G401.6 (cell line): ENCODE results near the gene BATF2.
A peak's percentile ranks its signal among the peaks of the same experiment; 100 is the strongest.
"Not testable (repeated sequence)": the region's sequence is repeated elsewhere in the genome, so short reads cannot be mapped to it uniquely, and the experiment has no call there.

Experiments used
- FAIRE-seq: peaks from 2 replicates; lab custom pipeline; 2012; peaks lifted over from hg19 to GRCh38; lab: Jason Lieb, UNC

Gene BATF2

GRCh38 chr11:65013130-65013887, 16.5 kb upstream of the BATF2 start:
- peak; percentile 34 for FAIRE-seq

- no peak for FAIRE-seq
These were observed 12.1 kb upstream of the BATF2 start for GRCh38 chr11:65008873-65009272.

GRCh38 chr11:65008016-65008415, 11.2 kb upstream of the BATF2 start:
- no peak for FAIRE-seq

DNA sequence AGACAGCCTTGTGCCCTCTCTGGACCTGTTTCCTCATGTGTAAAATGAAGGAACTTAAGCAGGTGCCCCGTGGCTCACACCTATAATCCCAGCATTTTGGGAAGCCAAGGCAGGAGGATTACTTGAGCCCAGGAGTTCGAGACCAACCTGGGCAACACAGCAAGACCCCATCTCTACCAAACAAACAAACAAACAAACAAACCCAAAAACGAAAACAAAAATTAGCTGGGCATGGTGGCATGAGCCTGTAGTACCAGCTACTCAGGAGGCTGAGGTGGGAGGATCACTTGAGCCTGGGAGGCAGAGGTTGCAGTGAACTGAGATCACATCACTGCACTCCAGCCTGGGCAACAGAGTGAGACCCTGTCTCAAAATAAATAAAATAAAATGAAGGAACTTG, 7.2 kb upstream of the BATF2 start:
- not testable (repeated sequence) for FAIRE-seq

DNA sequence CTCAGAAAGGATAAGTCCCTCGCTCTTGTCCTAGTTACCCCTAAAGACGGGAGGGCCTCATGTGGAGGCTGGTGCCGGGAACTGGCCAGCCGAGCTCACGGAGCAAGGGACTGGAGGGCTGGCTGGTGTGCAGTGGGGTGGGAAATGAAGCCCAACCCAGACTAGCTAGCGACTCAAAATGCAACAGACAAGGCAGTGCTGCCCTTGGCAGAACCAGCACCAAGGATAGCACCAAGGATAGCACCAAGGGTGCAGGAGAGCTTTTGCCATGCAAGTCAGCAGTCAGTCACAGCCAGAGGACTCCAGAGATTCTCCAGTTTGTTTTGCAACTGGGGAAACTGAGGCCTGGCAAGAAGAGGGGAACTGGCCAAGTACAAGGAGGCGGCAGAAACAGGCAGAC, 6.5 kb upstream of the BATF2 start:
- no peak for FAIRE-seq

DNA sequence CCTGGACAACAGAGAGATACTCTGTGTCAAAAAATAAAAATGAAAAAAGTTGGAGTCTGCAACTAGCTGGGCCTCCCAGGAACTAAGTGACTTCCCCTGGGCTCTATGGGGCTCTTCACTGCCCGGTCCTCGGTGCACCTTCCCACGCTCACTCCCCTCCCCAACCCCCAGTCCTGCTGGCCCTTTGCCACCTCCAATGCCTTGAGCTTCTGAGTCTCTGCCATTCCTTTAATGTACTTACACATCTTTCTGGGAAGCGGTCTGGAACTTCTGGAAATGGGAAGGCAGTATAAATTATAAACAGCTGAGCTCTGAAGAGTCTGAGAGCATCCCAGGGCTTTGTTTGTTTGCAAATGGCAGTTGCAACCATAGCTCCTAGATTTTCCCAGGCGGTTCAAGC, 5.9 kb upstream of the BATF2 start:
- FAIRE-seq = no peak

GRCh38 chr11:64999478-64999877, 2.7 kb upstream of the BATF2 start:
- FAIRE-seq = no peak

GRCh38 chr11:64998690-64999431, 2.1 kb upstream of the BATF2 start:
- FAIRE-seq = no peak

GRCh38 chr11:64998141-64998540, 1.4 kb upstream of the BATF2 start:
- FAIRE-seq = no peak

DNA sequence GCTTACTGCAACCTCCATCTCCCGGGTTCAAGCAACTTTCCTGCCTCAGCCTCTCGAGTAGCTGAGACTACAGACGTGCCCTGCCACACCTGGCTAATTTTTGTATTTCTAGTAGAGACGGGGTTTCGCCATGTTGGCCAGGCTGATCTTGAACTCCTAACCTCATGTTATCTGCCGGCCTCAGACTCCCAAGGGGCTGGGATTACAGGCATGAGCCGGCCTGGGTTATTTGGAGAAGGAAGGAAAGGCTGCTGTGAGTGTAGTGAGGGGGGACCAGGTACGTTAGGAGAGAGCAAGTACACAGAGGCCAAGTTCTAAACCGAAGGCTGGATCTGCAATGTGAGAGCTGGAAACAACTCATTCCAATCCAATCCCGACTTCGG, 453 bp downstream of the BATF2 start:
- no peak for FAIRE-seq

GRCh38 chr11:64994318-64994717, 2.5 kb downstream of the BATF2 start:
- no peak for FAIRE-seq

- no peak for FAIRE-seq
These were observed 6.4 kb downstream of the BATF2 start for GRCh38 chr11:64990222-64990923.

GRCh38 chr11:64989416-64989815, 7.4 kb downstream of the BATF2 start:
- no peak for FAIRE-seq

- no peak for FAIRE-seq
These were observed 8.5 kb downstream of the BATF2 start for GRCh38 chr11:64987998-64988854.

- peak; percentile 86 for FAIRE-seq
These were observed 13.4 kb downstream of the BATF2 start for GRCh38 chr11:64983339-64983738.

DNA sequence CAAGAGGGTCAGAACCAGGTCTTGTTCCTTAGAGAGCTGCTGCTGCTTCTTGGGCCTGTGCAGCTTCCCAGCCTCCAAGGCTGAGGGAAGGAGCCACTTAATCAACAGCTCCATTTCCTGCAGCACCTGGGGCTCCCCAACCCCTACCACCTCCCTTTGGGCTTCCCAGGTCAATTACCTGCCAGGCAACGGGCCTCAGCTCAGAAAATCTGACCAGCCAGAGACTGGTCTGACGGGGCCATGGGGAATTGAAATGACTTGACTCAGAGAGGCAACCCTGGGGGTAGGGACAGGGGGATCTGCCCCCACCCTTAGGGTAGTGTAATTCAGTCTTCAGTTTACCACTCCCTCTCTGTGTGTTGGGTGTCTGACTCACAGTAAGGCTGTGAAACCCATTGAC, 20.1 kb downstream of the BATF2 start:
- FAIRE-seq = no peak

GRCh38 chr11:64974124-64974523, 22.6 kb downstream of the BATF2 start:
- FAIRE-seq = no peak

DNA sequence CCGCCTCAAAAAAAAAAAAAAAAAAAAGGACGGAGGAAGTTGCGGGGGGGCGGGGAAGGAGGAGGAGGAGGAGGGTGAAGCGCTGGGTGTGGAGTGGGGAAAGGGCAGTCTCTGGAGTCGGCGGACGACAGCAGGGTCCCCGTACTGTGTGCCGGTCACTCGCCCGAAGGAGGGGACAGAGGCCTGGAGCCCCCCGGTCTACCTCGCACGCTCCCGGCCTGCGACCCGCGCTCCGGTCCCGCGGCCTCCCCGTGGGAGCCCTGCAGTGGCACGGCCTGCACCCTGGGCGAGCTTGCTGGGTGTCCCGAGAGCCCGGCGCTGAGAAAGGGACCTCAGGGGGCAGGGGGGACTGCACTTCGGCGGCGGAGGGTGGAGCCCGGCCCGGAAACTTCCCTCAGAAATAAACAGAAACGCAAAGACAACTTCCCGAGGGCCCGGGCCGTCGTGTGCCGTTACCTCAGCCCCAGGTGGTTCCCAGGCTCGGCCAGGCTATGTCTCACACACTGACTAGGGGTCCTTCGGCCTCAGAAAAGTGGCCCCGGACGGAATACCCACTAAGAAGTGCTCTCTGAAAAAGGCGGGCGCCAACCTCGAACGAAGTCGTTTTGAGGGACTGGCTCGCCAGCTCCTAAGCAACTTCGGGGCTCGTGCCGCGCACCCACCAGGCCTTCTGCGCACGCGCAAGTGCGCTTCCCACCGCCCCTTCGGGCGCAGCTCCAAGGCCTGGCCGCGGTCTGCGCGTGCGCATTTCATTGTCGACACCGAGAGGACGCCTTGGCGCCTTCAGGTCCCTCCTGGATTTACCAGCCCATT, 25.1 kb downstream of the BATF2 start, which contains the start of gene MAJIN:
Gene MAJIN, minus strand, starts transcription at position 688 of the 813 bp plus-strand sequence. CDS start 12,703 bp downstream, outside the sequence.
- no peak for FAIRE-seq

DNA sequence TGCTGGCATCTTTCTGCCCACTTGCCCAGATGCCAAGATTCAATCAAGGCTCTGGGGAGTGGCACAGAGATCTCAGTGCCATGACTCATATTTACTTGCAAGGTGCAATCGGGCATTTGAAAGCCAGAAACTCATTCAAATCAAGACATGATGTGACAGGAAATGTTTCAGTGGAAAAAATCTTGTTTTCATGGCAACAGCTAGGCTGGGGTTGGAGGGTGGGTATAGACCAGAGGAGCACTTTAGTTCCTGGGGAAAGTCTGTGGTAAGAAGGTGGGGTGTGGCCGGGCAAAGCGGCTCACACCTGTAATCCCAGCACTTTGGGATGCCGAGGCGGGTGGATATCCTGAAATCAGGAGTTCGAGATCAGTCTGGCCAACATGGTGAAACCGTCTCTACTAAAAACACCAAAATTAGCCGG, 26.0 kb downstream of the BATF2 start:
- no peak for FAIRE-seq

- FAIRE-seq = no peak
These were observed 27.6 kb downstream of the BATF2 start for GRCh38 chr11:64969209-64969608.

- FAIRE-seq = no peak
These were observed 29.4 kb downstream of the BATF2 start for GRCh38 chr11:64967375-64967774.
